Ishikawa (cell line): ENCODE measurements around the gene KCNN1.

Experiments
- CEBPB ChIP-seq: IDR thresholded peaks from 2 replicates; pipeline ENCODE4 v1.6.1; 2012
- CREB1 ChIP-seq: IDR thresholded peaks from 2 replicates; pipeline ENCODE4 v1.6.1; 2012; ENCODE audit warnings: low read depth
- EGR1 ChIP-seq: IDR thresholded peaks from 2 replicates; pipeline ENCODE4 v1.6.1; 2012
- EP300 ChIP-seq: IDR thresholded peaks from 2 replicates; pipeline ENCODE4 v1.6.1; 2012; ENCODE audit warnings: borderline replicate concordance
- FOXM1 ChIP-seq: IDR thresholded peaks from 2 replicates; pipeline ENCODE4 v1.6.1; 2012; ENCODE audit warnings: low read depth, borderline replicate concordance
- NFIC ChIP-seq: IDR thresholded peaks from 2 replicates; pipeline ENCODE4 v1.6.1; 2012
- RAD21 ChIP-seq: IDR thresholded peaks from 2 replicates; pipeline ENCODE4 v1.6.1; 2012; ENCODE audit warnings: low read depth
- TAF1 ChIP-seq: IDR thresholded peaks from 2 replicates; pipeline ENCODE4 v1.6.1; 2012; ENCODE audit warnings: low read depth, mild to moderate bottlenecking
- TCF12 ChIP-seq: IDR thresholded peaks from 2 replicates; pipeline ENCODE4 v1.6.1; 2012; ENCODE audit warnings: low read depth
- TEAD4 ChIP-seq: IDR thresholded peaks from 2 replicates; pipeline ENCODE4 v1.6.1; 2012
- YY1 ChIP-seq: IDR thresholded peaks from 2 replicates; pipeline ENCODE4 v1.6.1; 2012; ENCODE audit warnings: low read depth
- ZBTB7A ChIP-seq: IDR thresholded peaks from 2 replicates; pipeline ENCODE4 v1.6.1; 2012; ENCODE audit warnings: low read depth
- TF ChIP-seq, protein P1 (sequence below): IDR thresholded peaks from 2 replicates; pipeline ENCODE4 v1.6.1; 2012
- TF ChIP-seq, protein P2 (sequence below): IDR thresholded peaks from 2 replicates; pipeline ENCODE4 v1.6.1; 2012; ENCODE audit warnings: low read depth, mild to moderate bottlenecking
- TF ChIP-seq, protein P3 (sequence below): IDR thresholded peaks from 2 replicates; pipeline ENCODE4 v1.6.1; 2012

KCNN1 gene

DNA sequence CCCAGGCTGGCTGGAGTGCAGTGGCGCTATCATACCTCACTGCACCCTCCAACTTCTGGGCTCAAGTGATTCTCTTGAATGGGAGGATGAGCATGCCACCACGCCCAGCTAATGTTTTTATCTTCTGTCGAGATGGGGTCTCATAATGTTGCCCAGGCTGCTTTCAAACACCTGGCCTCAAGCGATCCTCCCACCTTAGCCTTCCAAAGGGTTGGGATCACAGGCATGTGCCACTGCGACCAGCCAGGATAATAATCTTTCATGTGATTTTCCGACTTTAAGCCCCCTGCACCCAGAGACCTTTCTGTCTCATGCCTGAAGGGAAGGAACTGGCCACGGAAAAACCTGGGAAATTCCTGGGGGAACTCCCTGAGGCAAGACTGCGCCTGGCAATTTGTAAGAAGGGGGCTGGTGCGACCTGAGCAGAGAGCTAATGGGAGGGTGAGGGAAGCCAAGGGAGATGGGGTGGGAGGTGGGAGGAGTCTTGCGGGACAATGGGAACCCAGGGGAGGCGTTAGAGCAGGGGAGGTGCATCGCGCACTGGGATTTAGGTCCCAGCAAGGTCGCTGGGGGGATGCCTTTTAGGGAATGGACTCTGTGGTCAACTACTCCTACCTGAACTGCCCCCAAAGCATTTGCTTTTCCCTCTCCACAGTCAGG is 35.2 kb upstream of the KCNN1 start:
- no peak for TF ChIP-seq EP300
- TF ChIP-seq RAD21: no peak
- TF ChIP-seq, protein P1, sequence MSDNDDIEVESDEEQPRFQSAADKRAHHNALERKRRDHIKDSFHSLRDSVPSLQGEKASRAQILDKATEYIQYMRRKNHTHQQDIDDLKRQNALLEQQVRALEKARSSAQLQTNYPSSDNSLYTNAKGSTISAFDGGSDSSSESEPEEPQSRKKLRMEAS: no peak
- TF ChIP-seq ZBTB7A: 0 out of 2 replicates have a peak, but pooled peaks have one; percentile 51

GRCh38 chr19:17932485-17933338 is 34.2 kb upstream of the KCNN1 start, which contains the start of gene CCDC124:
Gene CCDC124, plus strand, starts transcription at chr19:17933015. Its CDS starts 3,406 bp downstream, at chr19:17936421.
- TF ChIP-seq TCF12 (peak; percentile 64), YY1 (peak; percentile 100), TEAD4 (no peak), CEBPB (no peak), EGR1 (peak; percentile 99), RAD21 (peak; percentile 95), FOXM1 (peak; percentile 17; the same call in 1 of the 2 replicates), EP300 (no peak; the same call in 1 of the 2 replicates), NFIC (no peak), TAF1 (peak; percentile 78; the same call in 1 of the 2 replicates), CREB1 (peak; percentile 99)
- TF ChIP-seq, protein P1: peak; percentile 98
- TF ChIP-seq, protein P2, sequence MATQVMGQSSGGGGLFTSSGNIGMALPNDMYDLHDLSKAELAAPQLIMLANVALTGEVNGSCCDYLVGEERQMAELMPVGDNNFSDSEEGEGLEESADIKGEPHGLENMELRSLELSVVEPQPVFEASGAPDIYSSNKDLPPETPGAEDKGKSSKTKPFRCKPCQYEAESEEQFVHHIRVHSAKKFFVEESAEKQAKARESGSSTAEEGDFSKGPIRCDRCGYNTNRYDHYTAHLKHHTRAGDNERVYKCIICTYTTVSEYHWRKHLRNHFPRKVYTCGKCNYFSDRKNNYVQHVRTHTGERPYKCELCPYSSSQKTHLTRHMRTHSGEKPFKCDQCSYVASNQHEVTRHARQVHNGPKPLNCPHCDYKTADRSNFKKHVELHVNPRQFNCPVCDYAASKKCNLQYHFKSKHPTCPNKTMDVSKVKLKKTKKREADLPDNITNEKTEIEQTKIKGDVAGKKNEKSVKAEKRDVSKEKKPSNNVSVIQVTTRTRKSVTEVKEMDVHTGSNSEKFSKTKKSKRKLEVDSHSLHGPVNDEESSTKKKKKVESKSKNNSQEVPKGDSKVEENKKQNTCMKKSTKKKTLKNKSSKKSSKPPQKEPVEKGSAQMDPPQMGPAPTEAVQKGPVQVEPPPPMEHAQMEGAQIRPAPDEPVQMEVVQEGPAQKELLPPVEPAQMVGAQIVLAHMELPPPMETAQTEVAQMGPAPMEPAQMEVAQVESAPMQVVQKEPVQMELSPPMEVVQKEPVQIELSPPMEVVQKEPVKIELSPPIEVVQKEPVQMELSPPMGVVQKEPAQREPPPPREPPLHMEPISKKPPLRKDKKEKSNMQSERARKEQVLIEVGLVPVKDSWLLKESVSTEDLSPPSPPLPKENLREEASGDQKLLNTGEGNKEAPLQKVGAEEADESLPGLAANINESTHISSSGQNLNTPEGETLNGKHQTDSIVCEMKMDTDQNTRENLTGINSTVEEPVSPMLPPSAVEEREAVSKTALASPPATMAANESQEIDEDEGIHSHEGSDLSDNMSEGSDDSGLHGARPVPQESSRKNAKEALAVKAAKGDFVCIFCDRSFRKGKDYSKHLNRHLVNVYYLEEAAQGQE: no peak
- TF ChIP-seq, protein P3, sequence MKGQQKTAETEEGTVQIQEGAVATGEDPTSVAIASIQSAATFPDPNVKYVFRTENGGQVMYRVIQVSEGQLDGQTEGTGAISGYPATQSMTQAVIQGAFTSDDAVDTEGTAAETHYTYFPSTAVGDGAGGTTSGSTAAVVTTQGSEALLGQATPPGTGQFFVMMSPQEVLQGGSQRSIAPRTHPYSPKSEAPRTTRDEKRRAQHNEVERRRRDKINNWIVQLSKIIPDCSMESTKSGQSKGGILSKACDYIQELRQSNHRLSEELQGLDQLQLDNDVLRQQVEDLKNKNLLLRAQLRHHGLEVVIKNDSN: peak; percentile 94

DNA sequence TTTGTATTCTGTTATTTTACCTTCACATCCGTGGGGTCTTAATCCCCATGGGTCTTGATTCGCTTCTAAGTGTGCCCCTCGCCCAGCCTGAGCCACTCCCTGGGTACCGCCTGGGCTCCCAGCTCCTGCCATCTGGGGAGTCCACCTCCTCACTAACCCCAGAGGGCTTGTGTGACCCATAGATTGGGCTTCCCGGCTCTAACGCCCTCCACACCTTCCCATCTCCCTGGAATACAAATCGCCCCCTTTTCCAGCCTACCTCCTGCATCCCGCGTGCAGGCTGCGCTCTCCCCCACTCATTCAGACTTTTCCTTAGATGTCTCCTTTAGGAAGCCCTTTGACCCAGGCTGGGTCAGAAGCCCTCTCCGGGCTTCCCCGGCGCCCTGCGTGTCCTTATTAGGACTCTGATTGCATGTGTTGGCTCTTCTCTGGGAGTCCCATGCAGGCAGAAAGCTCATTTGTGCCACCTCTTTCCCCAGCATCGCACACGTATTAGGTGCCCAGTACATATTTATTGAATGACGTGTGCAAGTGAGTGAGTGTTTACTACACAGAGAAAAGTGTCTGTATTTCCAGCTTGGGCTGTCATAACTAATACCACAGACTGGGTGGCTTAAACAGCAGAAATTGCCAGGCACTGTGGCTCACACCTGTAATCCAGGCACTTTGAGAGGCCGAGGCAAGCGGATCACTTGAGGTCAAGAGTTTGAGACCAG is 33.3 kb upstream of the KCNN1 start:
- TF ChIP-seq, protein P2: no peak
- no peak for TF ChIP-seq CREB1
- no peak for TF ChIP-seq CEBPB
- no peak for TF ChIP-seq EGR1
- TF ChIP-seq TCF12: no peak
- TF ChIP-seq TAF1: no peak
- no peak for TF ChIP-seq YY1

GRCh38 chr19:17936379-17936778 is 30.5 kb upstream of the KCNN1 start:
- TF ChIP-seq TEAD4 (no peak), TCF12 (no peak), TAF1 (no peak), EP300 (no peak), RAD21 (no peak)
- TF ChIP-seq, protein P1: no peak

DNA sequence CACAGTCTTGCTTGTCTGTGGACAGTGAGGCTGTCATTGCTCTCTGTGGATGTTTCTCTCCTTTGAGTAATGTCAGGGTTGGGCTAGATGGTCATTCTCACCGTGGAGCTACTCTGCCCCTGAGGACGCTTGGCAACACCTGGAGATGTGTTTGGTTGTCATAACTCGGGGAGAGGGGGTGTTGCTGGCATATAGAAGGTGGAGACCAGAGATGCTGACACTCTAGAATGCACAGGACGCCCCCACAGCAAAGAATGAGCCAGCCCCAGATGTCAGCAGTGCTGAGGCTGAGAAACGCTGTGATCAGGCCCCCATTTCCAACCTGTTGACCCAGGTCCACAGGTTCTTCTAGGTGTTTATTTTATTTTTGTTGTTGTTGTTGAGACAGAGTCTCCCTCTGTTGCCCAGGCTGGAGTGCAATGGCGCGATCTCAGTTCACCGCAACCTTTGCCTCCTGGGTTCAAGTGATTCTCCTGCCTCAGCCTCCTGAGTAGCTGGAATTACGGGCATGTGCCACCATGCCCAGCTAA is 29.5 kb upstream of the KCNN1 start:
- TF ChIP-seq RAD21: no peak
- no peak for TF ChIP-seq CEBPB
- no peak for TF ChIP-seq TAF1
- no peak for TF ChIP-seq NFIC
- TF ChIP-seq CREB1: no peak
- TF ChIP-seq ZBTB7A: no peak
- TF ChIP-seq, protein P1: no peak
- no peak for TF ChIP-seq TEAD4
